C4-2B (cell line): ENCODE results near the gene ZFAND3.

Experiments used
- H3K27ac ChIP-seq: fragments of 450-650 bp; 2 replicates; pipeline ENCODE4 v1.5.1; 2017
- CTCF ChIP-seq: fragments of 450-650 bp; conservative IDR thresholded peaks from 2 replicates; pipeline ENCODE4 v1.5.1; 2017; ENCODE audit warnings: mild to moderate bottlenecking
- ZFX ChIP-seq: fragments of 450-650 bp; IDR thresholded peaks from 2 replicates; pipeline ENCODE4 v1.6.1; 2017

ZFAND3 gene

GRCh38 chr6:38133932-38134703, 314.6 kb downstream of the ZFAND3 start:
- no peak for TF ChIP-seq ZFX
- TF ChIP-seq CTCF: no peak
- H3K27ac ChIP-seq: no peak overlapping the region

GRCh38 chr6:38134704-38135088, 315.2 kb downstream of the ZFAND3 start:
- no peak overlapping the region for H3K27ac ChIP-seq
- TF ChIP-seq CTCF (no peak), ZFX (no peak)

- H3K27ac ChIP-seq: no peak overlapping the region
- no peak for TF ChIP-seq ZFX
- no peak for TF ChIP-seq CTCF
These were observed 317.0 kb downstream of the ZFAND3 start for GRCh38 chr6:38136547-38136946.

GRCh38 chr6:38137608-38138265, 318.2 kb downstream of the ZFAND3 start:
- no peak for TF ChIP-seq CTCF
- TF ChIP-seq ZFX: no peak
- no peak overlapping the region for H3K27ac ChIP-seq

- no peak overlapping the region for H3K27ac ChIP-seq
- TF ChIP-seq ZFX: no peak
- TF ChIP-seq CTCF: no peak
These were observed 318.8 kb downstream of the ZFAND3 start for GRCh38 chr6:38138374-38138773.

GRCh38 chr6:38141085-38141484, 321.6 kb downstream of the ZFAND3 start:
- TF ChIP-seq CTCF: no peak
- TF ChIP-seq ZFX: no peak
- H3K27ac ChIP-seq: no peak overlapping the region

GRCh38 chr6:38141716-38142115, 322.2 kb downstream of the ZFAND3 start:
- no peak for TF ChIP-seq ZFX
- no peak for TF ChIP-seq CTCF
- H3K27ac ChIP-seq: no peak overlapping the region
